Neural cell (in vitro differentiated cells): ENCODE measurements around the gene ECHDC3.

Experiments used
- CTCF ChIP-seq: fragments of 450-650 bp; IDR thresholded peaks from 2 replicates; pipeline ENCODE4 v1.5.1; 2014; ENCODE audit warnings: antibody characterized with exemption, mild to moderate bottlenecking, moderate library complexity; ENCODE audit not compliant: poor library complexity, severe bottlenecking
- MXI1 ChIP-seq: fragments of 450-650 bp; conservative IDR thresholded peaks from 2 replicates; pipeline ENCODE4 v1.6.1; 2014; ENCODE audit warnings: antibody characterized with exemption, mild to moderate bottlenecking; ENCODE audit not compliant: poor library complexity, severe bottlenecking
- POLR2AphosphoS5 ChIP-seq: IDR thresholded peaks from 2 replicates; pipeline ENCODE4 v1.6.1; 2012
- RAD21 ChIP-seq: fragments of 450-650 bp; conservative IDR thresholded peaks from 2 replicates; pipeline ENCODE4 v1.6.1; 2014; ENCODE audit warnings: antibody characterized with exemption, mild to moderate bottlenecking, moderate library complexity

- no peak for TF ChIP-seq MXI1
- TF ChIP-seq CTCF: no peak
- TF ChIP-seq RAD21: no peak
- no peak for TF ChIP-seq POLR2AphosphoS5
These were observed 45.7 kb downstream of the ECHDC3 start for GRCh38 chr10:11787846-11788245.
